ENCODE results near the gene MIS12.

DNA sequence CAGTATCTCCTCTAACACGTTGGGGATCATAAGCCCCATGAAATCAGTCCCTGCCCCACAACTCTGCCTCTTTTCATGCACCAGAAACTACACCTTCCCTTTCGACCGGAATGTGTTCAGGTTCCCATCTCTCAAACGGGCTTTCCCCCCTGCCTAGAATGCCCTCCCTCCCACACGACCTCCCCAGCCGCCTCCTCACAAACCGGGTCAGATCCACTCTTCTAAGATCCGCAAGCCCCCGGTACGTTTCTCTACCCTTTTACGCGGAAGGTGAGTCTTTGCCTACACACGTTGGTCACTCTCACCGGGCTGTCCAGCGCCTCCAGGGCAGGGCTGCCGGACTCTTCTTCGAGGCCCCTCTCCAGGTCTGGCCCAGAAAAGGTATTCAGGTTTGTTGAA is 18.3 kb upstream of the MIS12 start:
- TF ChIP-seq, protein P1, sequence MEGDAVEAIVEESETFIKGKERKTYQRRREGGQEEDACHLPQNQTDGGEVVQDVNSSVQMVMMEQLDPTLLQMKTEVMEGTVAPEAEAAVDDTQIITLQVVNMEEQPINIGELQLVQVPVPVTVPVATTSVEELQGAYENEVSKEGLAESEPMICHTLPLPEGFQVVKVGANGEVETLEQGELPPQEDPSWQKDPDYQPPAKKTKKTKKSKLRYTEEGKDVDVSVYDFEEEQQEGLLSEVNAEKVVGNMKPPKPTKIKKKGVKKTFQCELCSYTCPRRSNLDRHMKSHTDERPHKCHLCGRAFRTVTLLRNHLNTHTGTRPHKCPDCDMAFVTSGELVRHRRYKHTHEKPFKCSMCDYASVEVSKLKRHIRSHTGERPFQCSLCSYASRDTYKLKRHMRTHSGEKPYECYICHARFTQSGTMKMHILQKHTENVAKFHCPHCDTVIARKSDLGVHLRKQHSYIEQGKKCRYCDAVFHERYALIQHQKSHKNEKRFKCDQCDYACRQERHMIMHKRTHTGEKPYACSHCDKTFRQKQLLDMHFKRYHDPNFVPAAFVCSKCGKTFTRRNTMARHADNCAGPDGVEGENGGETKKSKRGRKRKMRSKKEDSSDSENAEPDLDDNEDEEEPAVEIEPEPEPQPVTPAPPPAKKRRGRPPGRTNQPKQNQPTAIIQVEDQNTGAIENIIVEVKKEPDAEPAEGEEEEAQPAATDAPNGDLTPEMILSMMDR (IDR thresholded peaks at IDR 0.05): no peak
- TF ChIP-seq EZH2 (IDR thresholded peaks at IDR 0.05; ENCODE audit: borderline replicate concordance, insufficient read depth, low read depth, low read length, poor library complexity, severe bottlenecking): no peak

All from B cell (primary cell).